Mesendoderm (in vitro differentiated cells): ENCODE measurements around the gene FMO1.
"Not testable (repeated sequence)": the region's sequence is repeated elsewhere in the genome, so short reads cannot be mapped to it uniquely, and the experiment has no call there.

ENCODE experiments used
- DNase-seq: peaks from one replicate; pipeline ENCODE4 v3.0.0; 2013
- H2AK5ac ChIP-seq: 2 replicates; pipeline ENCODE4 v1.6.1; 2013; ENCODE audit warnings: low read length, inconsistent platforms
- H2BK120ac ChIP-seq: 2 replicates; pipeline ENCODE4 v1.6.1; 2013; ENCODE audit warnings: low read depth, mild to moderate bottlenecking, low read length, moderate library complexity, mixed read lengths
- H2BK15ac ChIP-seq: replicated peaks from 2 replicates; pipeline ENCODE4 v1.6.1; 2013; ENCODE audit warnings: low read depth, mild to moderate bottlenecking, moderate library complexity
- H2BK5ac ChIP-seq: 2 replicates; pipeline ENCODE4 v1.6.1; 2013; ENCODE audit warnings: low read length, inconsistent platforms
- H3K18ac ChIP-seq: 2 replicates; pipeline ENCODE4 v1.6.1; 2013; ENCODE audit warnings: mild to moderate bottlenecking, low read length, mixed read lengths
- H3K23ac ChIP-seq: one replicate; pipeline ENCODE4 v1.6.1; 2013; ENCODE audit warnings: low read length
- H3K27ac ChIP-seq: 2 replicates; pipeline ENCODE4 v1.5.1; 2013; ENCODE audit warnings: low read depth, mild to moderate bottlenecking, inconsistent platforms, low read length, moderate library complexity
- H3K27me3 ChIP-seq: 2 replicates; pipeline ENCODE4 v1.6.1; 2013; ENCODE audit warnings: low read length, control low read depth, mild to moderate bottlenecking, inconsistent platforms; ENCODE audit not compliant: insufficient read depth, poor library complexity
- H3K36me3 ChIP-seq: 2 replicates; pipeline ENCODE4 v1.6.1; 2013; ENCODE audit warnings: low read length, inconsistent platforms; ENCODE audit not compliant: control insufficient read depth, insufficient read depth
- H3K4ac ChIP-seq: one replicate; pipeline ENCODE4 v1.6.1; 2013; ENCODE audit warnings: low read depth, mild to moderate bottlenecking, low read length, moderate library complexity
- H3K4me1 ChIP-seq: 2 replicates; pipeline ENCODE4 v1.6.1; 2013; ENCODE audit warnings: low read depth, low read length, inconsistent platforms; ENCODE audit not compliant: control insufficient read depth
- H3K4me2 ChIP-seq: 2 replicates; pipeline ENCODE4 v1.6.1; 2013; ENCODE audit warnings: low read length
- H3K4me3 ChIP-seq: 2 replicates; pipeline ENCODE4 v1.5.1; 2013; ENCODE audit warnings: mild to moderate bottlenecking, low read length
- H3K56ac ChIP-seq: one replicate; pipeline ENCODE4 v1.6.1; 2013; ENCODE audit warnings: low read length
- H3K79me1 ChIP-seq: 2 replicates; pipeline ENCODE4 v1.6.1; 2013; ENCODE audit warnings: low read length, inconsistent platforms
- H3K79me2 ChIP-seq: 2 replicates; pipeline ENCODE4 v1.6.1; 2013; ENCODE audit warnings: mild to moderate bottlenecking, low read length; ENCODE audit not compliant: control insufficient read depth, insufficient read depth
- H3K9ac ChIP-seq: 2 replicates; pipeline ENCODE4 v1.6.1; 2013; ENCODE audit warnings: low read length, inconsistent platforms
- H4K5ac ChIP-seq: one replicate; pipeline ENCODE4 v1.6.1; 2013; ENCODE audit warnings: low read length
- H4K8ac ChIP-seq: one replicate; pipeline ENCODE4 v1.6.1; 2013; ENCODE audit warnings: low read depth, mild to moderate bottlenecking, control low read depth, low read length, moderate library complexity
- WGBS: extraction: QIAGEN DNeasy Blood & Tissue Kit; methylation state at CpG from one replicate; pipeline ENCODE4 v1.1.7; 2013; ENCODE audit warnings: low lambda C conversion rate, missing lambda C conversion rate; ENCODE audit not compliant: insufficient coverage; ENCODE audit errors: extremely low coverage; 5-methylcytosine and 5-hydroxymethylcytosine counted together

Gene FMO1

DNA sequence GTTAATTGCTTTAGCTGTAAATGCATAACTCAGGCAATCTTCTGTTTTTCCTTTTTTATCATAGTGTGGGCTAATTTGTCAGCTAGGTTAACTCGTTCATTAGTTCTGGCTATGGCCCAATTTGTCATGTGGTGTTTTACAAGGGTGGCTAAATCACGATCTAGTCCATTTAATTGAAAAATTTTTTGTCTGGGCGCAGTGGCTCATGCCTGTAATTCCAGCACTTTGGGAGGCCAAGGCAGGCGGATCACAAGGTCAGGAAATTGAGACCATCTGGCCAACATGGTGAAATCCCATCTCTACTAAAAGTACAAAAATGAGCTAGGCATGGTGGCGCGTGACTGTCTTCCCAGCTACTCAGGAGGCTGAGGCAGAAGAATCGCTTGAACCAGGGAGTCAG, 47.1 kb downstream of the FMO1 start:
- H3K18ac ChIP-seq, H3K4me2 ChIP-seq, H2AK5ac ChIP-seq, H3K79me1 ChIP-seq, H4K8ac ChIP-seq, H3K9ac ChIP-seq, DNase-seq, H2BK15ac ChIP-seq, H3K27ac ChIP-seq, H2BK5ac ChIP-seq, H3K4me3 ChIP-seq, H3K4me1 ChIP-seq, H3K56ac ChIP-seq, H3K79me2 ChIP-seq, H3K4ac ChIP-seq, H2BK120ac ChIP-seq, H4K5ac ChIP-seq, H3K23ac ChIP-seq, H3K27me3 ChIP-seq, H3K36me3 ChIP-seq: not testable (repeated sequence)
- WGBS = no CpG with 5 or more reads among the region's 7 CpGs

DNA sequence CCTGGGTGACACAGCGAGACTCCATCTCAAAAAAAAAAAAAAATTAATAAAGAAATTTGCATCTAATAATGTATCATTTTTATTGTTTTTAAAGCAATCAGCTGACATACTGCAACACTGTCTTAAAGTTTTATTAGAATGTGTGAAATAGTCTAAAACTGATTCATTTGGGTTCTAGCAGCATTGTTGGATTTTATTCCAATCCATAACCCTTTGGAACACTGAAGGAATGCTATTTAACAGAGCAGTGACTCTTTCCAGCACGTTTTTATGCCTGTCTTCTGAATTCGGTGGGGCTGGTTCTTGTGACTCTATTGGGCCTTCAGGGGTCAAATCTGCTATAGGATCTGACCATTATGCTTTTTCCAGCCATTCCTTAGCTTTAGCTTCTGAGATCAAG, 47.5 kb downstream of the FMO1 start:
- Histone ChIP-seq H3K4me3 (no peak overlapping the region), H3K4ac (no peak overlapping the region), H3K79me1 (no peaks in the 10 kb centered on the region), H3K18ac (no peak overlapping the region), H3K4me1 (no peaks in the 10 kb centered on the region), H3K36me3 (no peaks in the 10 kb centered on the region), H4K8ac (no peak overlapping the region), H2BK120ac (no peak overlapping the region), H2BK5ac (no peak overlapping the region), H3K23ac (no peak overlapping the region), H3K79me2 (no peaks in the 10 kb centered on the region), H2BK15ac (no peak overlapping the region), H3K27ac (no peak overlapping the region), H3K56ac (no peak overlapping the region), H3K27me3 (no peaks in the 10 kb centered on the region), H2AK5ac (no peak overlapping the region), H3K4me2 (no peak overlapping the region), H4K5ac (no peak overlapping the region), H3K9ac (no peak overlapping the region)
- WGBS = no CpG with 5 or more reads among the region's 3 CpGs
- DNase-seq = no peak

DNA sequence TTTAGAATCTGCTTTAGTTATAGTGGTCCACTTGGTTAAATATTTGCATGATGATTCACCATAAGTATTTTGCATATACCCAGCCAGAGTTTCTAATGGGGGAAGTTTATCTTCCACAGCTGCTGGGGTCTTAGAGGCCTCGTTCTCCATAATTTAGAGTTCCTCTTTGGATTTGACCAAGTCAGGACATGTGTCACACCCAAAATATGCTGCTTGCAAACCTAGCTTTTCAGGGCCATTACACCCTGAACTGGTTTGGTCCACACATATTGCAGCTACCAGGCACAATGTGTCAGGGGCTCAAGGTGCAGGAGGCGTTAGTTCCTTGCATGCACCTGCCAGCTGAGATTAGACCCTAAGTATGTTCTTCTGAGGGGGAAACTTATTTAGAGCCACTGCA, 48.6 kb downstream of the FMO1 start:
- no CpG with 5 or more reads among the region's 2 CpGs for WGBS
- Histone ChIP-seq H3K9ac (no peak overlapping the region), H4K8ac (no peak overlapping the region), H3K4me2 (no peak overlapping the region), H3K4ac (no peak overlapping the region), H2BK15ac (no peak overlapping the region), H2BK120ac (no peak overlapping the region), H3K23ac (no peak overlapping the region), H2AK5ac (no peak overlapping the region), H3K79me2 (no peaks in the 10 kb centered on the region), H4K5ac (no peak overlapping the region), H3K36me3 (no peaks in the 10 kb centered on the region), H3K4me1 (no peaks in the 10 kb centered on the region), H3K4me3 (no peak overlapping the region), H3K27ac (no peak overlapping the region), H3K56ac (no peak overlapping the region), H3K27me3 (no peaks in the 10 kb centered on the region), H3K79me1 (no peaks in the 10 kb centered on the region), H2BK5ac (no peak overlapping the region), H3K18ac (no peak overlapping the region)
- no peak for DNase-seq

DNA sequence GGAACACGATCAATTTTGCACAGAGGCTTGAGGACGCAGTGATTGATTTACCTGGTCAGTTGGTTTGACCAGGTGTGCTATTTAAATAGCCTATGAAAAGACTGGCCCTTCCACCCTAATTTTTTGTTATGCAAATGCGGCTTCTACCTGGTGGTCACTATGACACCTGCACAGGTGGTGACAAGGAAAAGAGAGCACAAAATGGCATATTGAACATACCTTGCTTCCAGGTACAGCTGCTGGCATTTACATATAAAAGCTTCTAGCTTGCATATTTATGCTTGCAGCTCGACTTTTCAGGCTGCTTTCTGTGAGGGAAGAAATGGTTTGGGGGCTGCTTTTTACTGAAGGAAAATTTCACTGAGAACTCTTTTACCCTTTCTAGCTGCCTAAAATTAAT, 50.4 kb downstream of the FMO1 start:
- Histone ChIP-seq H2BK15ac (no peak overlapping the region), H3K56ac (no peak overlapping the region), H2BK120ac (no peak overlapping the region), H3K9ac (no peak overlapping the region), H3K4me3 (no peak overlapping the region), H3K27me3 (no peaks in the 10 kb centered on the region), H3K4me2 (no peak overlapping the region), H2BK5ac (no peak overlapping the region), H4K5ac (no peak overlapping the region), H3K23ac (no peak overlapping the region), H3K18ac (no peak overlapping the region), H2AK5ac (no peak overlapping the region), H3K4me1 (no peaks in the 10 kb centered on the region), H3K36me3 (no peaks in the 10 kb centered on the region), H3K79me2 (no peaks in the 10 kb centered on the region), H3K4ac (no peak overlapping the region), H4K8ac (no peak overlapping the region), H3K79me1 (no peaks in the 10 kb centered on the region), H3K27ac (no peak overlapping the region)
- DNase-seq = no peak
- no CpG with 5 or more reads among the region's 4 CpGs for WGBS

DNA sequence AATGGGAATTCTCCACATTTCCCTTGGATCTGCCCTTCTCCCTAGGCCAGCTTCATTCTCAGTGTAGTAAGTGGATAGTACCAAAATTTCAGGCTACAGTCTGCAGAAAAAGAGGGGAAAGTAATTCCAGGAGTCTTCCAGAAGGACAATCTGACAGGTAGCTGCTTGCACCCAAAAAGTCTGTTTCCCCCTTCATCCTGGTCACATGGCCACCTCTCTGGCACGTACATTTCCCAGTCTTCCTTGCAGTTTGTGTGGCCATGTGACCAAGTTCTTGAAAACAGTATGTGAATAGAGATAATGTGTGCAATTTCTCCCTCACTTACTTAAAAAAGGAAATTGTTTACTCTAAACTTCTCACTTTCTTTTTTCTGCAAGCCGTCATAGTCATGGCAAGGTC, 51.0 kb downstream of the FMO1 start:
- Histone ChIP-seq H2BK15ac (no peak overlapping the region), H2BK5ac (no peak overlapping the region), H3K9ac (no peak overlapping the region), H3K23ac (no peak overlapping the region), H3K4ac (no peak overlapping the region), H3K4me2 (no peak overlapping the region), H3K79me1 (no peaks in the 10 kb centered on the region), H4K5ac (no peak overlapping the region), H3K27ac (no peak overlapping the region), H3K36me3 (no peaks in the 10 kb centered on the region), H2BK120ac (no peak overlapping the region), H3K56ac (no peak overlapping the region), H3K27me3 (no peaks in the 10 kb centered on the region), H4K8ac (no peak overlapping the region), H3K4me3 (no peak overlapping the region), H3K18ac (no peak overlapping the region), H2AK5ac (no peak overlapping the region), H3K4me1 (no peaks in the 10 kb centered on the region), H3K79me2 (no peaks in the 10 kb centered on the region)
- no peak for DNase-seq
- WGBS = no CpG with 5 or more reads among the region's 2 CpGs

DNA sequence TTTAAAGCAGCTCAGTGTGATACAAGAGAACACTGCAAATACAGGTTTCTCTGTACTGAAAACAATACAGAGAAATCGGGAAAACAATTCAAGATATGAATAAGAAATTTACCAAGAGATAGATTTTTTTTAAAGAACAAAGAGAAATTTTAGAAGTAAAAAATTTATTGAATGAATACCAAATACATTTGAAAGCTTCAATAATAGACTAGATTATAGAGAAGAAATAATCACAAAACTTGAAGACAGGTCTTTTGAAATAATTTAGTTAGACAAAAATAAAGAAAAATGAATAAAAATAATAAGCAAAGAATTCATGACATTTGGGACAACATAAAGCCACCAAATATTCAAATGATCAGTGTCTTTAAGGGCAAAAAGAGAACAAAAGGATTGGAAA, 52.1 kb downstream of the FMO1 start:
- no peak overlapping the region for H3K9ac ChIP-seq
- no peak overlapping the region for H4K5ac ChIP-seq
- no peaks in the 10 kb centered on the region for H3K79me1 ChIP-seq
- no peak overlapping the region for H2BK15ac ChIP-seq
- H3K4me1 ChIP-seq = no peaks in the 10 kb centered on the region
- no peak overlapping the region for H3K18ac ChIP-seq
- no peak overlapping the region for H2BK5ac ChIP-seq
- no peak overlapping the region for H3K56ac ChIP-seq
- no peak overlapping the region for H4K8ac ChIP-seq
- H3K27me3 ChIP-seq = no peaks in the 10 kb centered on the region
- WGBS = no CpG with 5 or more reads among the region's 1 CpG
- no peak overlapping the region for H3K27ac ChIP-seq
- no peaks in the 10 kb centered on the region for H3K79me2 ChIP-seq
- DNase-seq = no peak
- H2BK120ac ChIP-seq = no peak overlapping the region
- H3K4ac ChIP-seq = no peak overlapping the region
- H3K4me3 ChIP-seq = no peak overlapping the region
- H2AK5ac ChIP-seq = no peak overlapping the region
- H3K36me3 ChIP-seq = no peaks in the 10 kb centered on the region
- no peak overlapping the region for H3K4me2 ChIP-seq
- H3K23ac ChIP-seq = no peak overlapping the region
